Measurements from ENCODE around the gene GLYR1.

Gene GLYR1

GRCh38 chr16:4803401-4803844 is 43.7 kb downstream of the GLYR1 start:
- DNase-seq, result no peak

DNA sequence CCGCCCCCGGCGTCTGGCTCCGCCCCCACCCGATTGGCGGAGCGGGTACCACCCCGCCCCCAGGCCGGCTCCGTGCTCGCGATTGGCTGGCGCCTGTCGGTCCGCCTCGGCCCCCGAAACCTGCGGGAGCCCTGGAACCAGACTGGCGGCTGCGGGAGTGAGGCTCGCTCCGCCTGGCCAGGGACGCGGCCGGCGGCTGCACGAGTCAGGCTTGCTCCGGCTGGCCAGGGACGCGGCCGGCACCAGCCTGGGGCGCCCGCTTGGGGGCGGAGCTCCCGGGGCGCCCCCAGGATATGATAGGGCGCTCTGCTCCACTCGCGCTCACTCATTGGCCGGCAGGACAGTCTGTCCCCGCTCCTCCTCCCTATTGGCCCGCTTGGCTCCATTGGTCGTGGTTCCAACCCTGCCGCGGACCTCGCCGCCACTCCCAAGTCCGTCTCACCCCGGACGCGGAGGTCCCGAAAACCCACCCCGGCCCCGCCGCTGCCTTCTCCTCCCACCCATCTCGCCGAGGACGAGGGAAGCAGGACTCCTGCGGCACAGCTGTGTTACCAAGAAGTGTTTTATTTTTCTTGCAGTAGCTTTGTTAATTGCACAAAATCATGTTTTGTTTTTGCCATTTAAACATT is 44.3 kb downstream of the GLYR1 start:
- peak; percentile 80 for DNase-seq

DNA sequence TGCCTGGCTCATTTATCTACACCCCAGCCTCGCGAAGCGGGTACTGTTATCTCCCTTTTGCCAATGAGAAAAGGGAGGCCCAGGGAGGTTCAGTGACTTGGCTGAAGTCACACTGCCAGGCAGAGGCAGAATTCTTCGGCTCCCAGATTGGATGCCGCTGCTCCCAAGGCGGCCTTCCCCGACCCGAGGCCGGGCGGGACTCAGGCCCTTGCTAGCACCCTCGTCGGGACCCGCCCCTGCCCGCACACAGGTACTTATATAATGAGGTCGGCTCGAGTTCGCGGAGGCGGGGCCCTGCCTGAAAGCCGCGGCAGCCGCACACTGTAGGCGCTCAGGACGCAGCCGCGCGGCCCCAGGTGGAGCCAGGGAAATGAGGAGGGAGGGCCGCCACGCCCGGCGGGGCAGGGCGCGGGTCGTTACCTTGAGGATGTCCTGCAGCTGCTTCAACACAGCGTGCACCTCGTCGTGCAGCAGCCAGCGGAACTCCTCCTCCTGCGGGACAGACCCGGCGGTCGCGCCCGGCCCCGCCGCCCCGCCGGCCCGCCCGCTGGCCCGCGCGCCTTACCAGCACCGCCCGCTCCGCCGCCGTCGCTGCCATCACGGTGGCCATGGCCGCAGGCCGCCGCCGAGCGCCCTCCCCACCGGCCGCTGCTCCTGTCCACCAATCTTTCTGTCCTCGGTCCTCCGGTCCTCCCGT is 45.0 kb downstream of the GLYR1 start, which contains the start of gene ROGDI:
TSS of gene ROGDI (minus strand) at position 672 of the 697 bp plus-strand sequence. CDS start at position 610, 62 bp downstream.
- DNase-seq, result peak; percentile 59

DNA sequence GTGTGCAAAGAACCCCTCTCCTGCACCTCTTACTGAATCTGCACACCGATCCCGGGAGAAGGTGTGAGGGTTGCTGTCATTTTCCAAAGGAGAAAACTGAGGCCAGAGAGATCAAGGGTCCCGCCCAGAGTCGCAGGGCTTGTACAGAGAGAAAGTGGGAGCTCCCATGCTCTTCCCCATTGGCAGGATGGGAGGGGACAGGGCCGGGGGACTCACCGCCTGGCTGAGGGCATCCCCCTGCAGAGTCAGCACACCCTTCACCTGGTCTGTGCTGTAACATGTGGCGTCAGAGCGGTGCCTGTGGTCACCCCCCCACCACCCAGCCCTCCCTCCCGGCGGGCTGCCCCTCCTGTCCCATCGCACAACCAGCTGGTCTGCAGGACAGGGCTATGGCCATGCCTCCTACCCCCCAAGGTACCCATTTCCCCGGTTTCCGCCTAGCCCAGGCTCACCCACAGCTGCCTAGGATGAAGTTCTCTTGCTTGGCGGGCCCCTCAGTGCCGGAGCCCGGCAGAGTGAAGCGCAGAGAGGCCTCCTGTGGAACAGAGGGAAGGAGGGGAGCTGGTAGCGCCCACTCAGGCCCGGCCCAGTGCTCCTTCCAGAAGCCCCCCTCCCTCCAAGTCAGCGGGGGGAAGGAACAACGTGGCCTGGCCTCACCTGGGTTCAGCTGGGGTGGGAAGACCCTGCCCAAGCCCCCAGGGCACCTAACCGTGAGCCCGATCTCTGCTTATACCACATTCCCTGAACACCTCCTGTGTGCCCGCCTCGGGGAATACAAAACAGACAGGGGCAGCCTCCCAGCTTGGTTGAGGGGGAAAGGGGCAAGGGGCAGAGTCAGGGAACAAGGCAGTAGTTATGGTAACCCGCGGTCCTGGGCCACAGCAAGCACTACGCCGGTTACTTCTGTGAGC is 45.8 kb downstream of the GLYR1 start:
- DNase-seq, result no peak

- peak; percentile 65 for DNase-seq
Observed at GRCh38 chr16:4800290-4801041, 46.6 kb downstream of the GLYR1 start.

- no peak for DNase-seq
Observed at GRCh38 chr16:4799171-4799855, 47.8 kb downstream of the GLYR1 start.

- no peak for DNase-seq
Observed at GRCh38 chr16:4798456-4798855, 48.6 kb downstream of the GLYR1 start.

DNA sequence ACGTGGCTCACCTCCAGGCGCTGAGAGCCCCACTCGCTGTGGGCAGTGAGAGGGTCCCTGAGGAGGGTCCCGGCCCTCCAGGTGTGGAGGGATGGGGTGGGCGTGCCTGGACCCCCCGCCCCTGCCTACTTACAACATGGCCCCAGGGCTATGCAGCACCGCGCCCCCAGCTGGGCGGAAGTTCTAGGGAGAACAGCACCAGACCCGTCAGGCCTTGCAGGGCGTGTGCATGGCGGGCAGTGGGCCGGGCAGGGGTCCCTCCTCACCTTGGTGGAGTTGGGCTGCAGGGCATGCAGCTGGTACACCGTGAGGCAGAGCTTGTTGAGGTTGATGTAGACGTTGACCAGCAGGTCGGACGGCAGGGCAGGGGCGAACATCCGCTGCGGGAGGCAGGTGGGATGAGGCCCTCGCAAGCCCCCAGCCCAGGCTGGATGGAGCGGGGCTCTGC is 49.3 kb downstream of the GLYR1 start:
- no peak for DNase-seq

GRCh38 chr16:4796982-4797804 is 49.9 kb downstream of the GLYR1 start:
- no peak for DNase-seq

GRCh38 chr16:4795828-4796572 is 51.1 kb downstream of the GLYR1 start:
- no peak for DNase-seq

DNA sequence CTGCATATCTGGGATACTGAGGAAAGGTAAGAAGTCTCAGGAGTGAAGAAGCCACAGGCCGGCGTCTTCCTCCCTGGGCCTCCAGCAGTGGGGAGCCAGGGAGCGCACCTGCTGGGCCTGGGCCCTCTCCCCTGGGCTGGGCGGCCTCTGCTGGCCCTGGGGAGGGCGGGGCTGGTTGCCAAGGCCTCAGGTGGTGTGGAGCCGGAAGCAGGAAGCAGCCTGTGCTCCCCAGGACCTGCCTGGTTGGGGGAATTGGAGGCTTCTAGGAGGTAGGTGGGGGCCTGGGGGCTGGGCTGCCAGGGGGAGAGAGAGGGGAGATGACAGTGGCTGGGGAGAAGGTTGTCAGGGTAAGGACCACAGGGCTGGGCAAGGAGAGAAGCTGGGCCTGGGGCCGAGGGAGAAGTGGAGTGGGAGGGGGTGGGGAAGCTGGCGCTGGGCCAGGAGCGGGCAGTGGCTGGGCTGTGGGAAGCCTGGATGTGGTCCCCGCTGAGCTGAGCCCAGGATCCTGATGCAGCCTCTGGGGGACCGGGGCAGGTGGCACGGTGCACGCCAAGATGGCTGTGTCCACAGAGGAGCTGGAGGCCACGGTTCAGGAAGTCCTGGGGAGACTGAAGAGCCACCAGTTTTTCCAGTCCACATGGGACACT is 51.8 kb downstream of the GLYR1 start, which contains the start of gene SMIM22:
TSS of gene SMIM22 (plus strand) at position 189 of the 647 bp plus-strand sequence. CDS start at position 555, 366 bp downstream.
- DNase-seq, result no peak

- DNase-seq, result no peak
Observed at GRCh38 chr16:4792951-4793513, 54.1 kb downstream of the GLYR1 start.

- no peak for DNase-seq
Observed at GRCh38 chr16:4790871-4791270, 56.2 kb downstream of the GLYR1 start.

GRCh38 chr16:4790261-4790660 is 56.8 kb downstream of the GLYR1 start:
- no peak for DNase-seq

DNA sequence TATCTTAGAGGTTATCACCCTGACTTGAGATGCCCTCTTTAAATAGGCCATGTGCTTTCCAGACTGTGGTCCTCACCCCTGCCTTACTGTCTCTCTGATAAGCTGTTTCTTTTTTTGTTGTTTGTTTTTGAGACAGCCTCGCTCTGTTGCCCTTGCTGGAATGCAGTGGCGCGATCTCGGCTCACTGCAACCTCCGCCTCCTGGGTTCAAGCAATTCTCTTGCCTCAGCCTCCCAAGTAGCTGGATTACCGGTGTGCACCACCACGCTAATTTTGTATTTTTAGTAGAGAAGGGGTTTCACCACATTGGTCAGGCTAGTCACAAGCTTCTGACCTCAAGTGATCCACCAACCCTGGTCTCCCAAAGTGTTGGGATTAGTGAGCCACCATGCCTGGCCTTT is 58.2 kb downstream of the GLYR1 start:
- DNase-seq, result no peak

GRCh38 chr16:4788489-4788889 is 58.6 kb downstream of the GLYR1 start:
- no peak for DNase-seq

GRCh38 chr16:4787627-4788482 is 59.2 kb downstream of the GLYR1 start, which contains the start of gene SEPTIN12:
Gene SEPTIN12 (minus strand): TSS chr16:4788345. CDS start chr16:4787645, 700 bp downstream.
- DNase-seq, result no peak

DNA sequence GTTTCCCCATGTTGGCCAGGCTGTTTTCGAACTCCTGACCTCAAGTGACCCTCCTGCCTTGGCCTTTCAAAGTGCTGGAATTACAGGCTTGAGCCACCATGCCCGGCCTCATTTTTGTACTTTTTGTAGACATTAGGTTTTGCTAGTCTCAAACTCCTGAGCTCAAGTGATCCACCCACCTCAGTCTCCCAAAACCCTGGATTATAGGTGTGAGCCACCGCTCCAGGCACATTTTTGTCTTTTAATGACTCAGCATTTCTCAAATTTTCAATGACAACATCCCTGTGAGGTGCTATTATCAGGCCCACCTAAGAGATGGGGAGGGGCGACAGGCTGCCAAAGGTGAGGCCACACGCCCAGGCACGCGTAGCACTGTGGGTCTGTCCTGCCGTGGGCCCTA is 60.0 kb downstream of the GLYR1 start:
- no peak for DNase-seq

Measured in DMS 273 treated with DMSO at 0.1 percent for 48 hours (cell line).